Ishikawa (cell line): ENCODE results near the gene MT1A.

Source experiments
- EGR1 ChIP-seq: IDR thresholded peaks from 2 replicates; pipeline ENCODE4 v1.6.1; 2012
- EP300 ChIP-seq: IDR thresholded peaks from 2 replicates; pipeline ENCODE4 v1.6.1; 2012; ENCODE audit warnings: borderline replicate concordance
- FOXM1 ChIP-seq: IDR thresholded peaks from 2 replicates; pipeline ENCODE4 v1.6.1; 2012; ENCODE audit warnings: low read depth, borderline replicate concordance
- MAX ChIP-seq: IDR thresholded peaks from 2 replicates; pipeline ENCODE4 v1.6.1; 2012
- YY1 ChIP-seq: IDR thresholded peaks from 2 replicates; pipeline ENCODE4 v1.6.1; 2012; ENCODE audit warnings: low read depth

- no peak for TF ChIP-seq YY1
- no peak for TF ChIP-seq FOXM1
- no peak for TF ChIP-seq EP300
- no peak for TF ChIP-seq MAX
- TF ChIP-seq EGR1 = no peak
Measured at GRCh38 chr16:56626685-56627084, 11.8 kb upstream of the MT1A start.
